ENCODE data around the gene GZF1. TPM values are rescaled to one million over a fixed set of nuclear protein-coding genes. Genes with fewer than 3 reads are reported as not detected.

Gene GZF1
- total RNA-seq, 6 experiments from 2014 or later: 3.5 to 9.6 (median 6.1) TPM

- Histone ChIP-seq H3K27me3 (no peaks in the 10 kb centered on the region), H3K36me3 (peaks cover 0 to 11% (median 3%) of the 10 kb centered on the region in 4 donors), H3K27ac (peak overlapping the region; percentile 81 to 87 (median 85)), H3K4me3 (peak overlapping the region; percentile 50 to 69 (median 63)), H3K9me3 (no peaks in the 10 kb centered on the region), H3K4me1 (peaks cover 0 to 18% (median 8%) of the 10 kb centered on the region in 4 donors)
- DNase-seq (peak; percentile 99 to 100 (median 99)), ATAC-seq (peak; percentile 75 to 85 (median 78))
- TF ChIP-seq POLR2A (IDR thresholded peaks at IDR 0.05): peak; percentile 64
- TF ChIP-seq, protein P1, sequence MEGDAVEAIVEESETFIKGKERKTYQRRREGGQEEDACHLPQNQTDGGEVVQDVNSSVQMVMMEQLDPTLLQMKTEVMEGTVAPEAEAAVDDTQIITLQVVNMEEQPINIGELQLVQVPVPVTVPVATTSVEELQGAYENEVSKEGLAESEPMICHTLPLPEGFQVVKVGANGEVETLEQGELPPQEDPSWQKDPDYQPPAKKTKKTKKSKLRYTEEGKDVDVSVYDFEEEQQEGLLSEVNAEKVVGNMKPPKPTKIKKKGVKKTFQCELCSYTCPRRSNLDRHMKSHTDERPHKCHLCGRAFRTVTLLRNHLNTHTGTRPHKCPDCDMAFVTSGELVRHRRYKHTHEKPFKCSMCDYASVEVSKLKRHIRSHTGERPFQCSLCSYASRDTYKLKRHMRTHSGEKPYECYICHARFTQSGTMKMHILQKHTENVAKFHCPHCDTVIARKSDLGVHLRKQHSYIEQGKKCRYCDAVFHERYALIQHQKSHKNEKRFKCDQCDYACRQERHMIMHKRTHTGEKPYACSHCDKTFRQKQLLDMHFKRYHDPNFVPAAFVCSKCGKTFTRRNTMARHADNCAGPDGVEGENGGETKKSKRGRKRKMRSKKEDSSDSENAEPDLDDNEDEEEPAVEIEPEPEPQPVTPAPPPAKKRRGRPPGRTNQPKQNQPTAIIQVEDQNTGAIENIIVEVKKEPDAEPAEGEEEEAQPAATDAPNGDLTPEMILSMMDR (IDR thresholded peaks at IDR 0.05): no peak
- WGBS (ENCODE audit: insufficient coverage, low coverage, low lambda C conversion rate, missing lambda C conversion rate): 0% methylated on average over 19 of the region's 71 CpGs
- intact Hi-C loops (cut with DNase I): no loop called here
These were observed 4.0 kb upstream of the GZF1 start for GRCh38 chr20:23357767-23358562.

DNA sequence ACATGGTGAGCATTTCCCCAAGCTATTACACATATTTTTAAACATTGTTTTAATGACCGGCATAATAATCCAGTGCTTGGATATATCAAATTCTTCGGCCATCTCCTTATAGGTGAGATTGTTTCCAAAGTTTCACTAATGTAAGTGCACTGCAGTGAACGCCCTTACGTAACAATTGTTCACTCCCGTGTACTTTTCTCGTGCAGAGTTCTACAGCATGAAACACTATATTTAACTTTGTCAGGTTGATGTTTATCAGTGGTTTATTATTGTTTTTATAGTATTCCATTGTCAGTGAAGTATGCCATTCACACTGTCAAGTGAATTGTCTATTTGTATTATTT, 3.4 kb upstream of the GZF1 start:
- peak overlapping the region; percentile 50 to 69 (median 63) for H3K4me3 ChIP-seq
- H3K9me3 ChIP-seq: no peaks in the 10 kb centered on the region
- peaks cover 0 to 23% (median 11%) of the 10 kb centered on the region in 4 donors for H3K4me1 ChIP-seq
- intact Hi-C loops (cut with DNase I): no loop called here
- no peak for ATAC-seq
- no peak for DNase-seq
- TF ChIP-seq, protein P1 (IDR thresholded peaks at IDR 0.05): no peak
- no peak for TF ChIP-seq POLR2A (IDR thresholded peaks at IDR 0.05)
- no peaks in the 10 kb centered on the region for H3K27me3 ChIP-seq
- peaks cover 0 to 11% (median 3%) of the 10 kb centered on the region in 4 donors for H3K36me3 ChIP-seq
- WGBS (ENCODE audit: insufficient coverage, low coverage, low lambda C conversion rate, missing lambda C conversion rate): 7% methylated on average over 6 of the region's 6 CpGs
- H3K27ac ChIP-seq: peak overlapping the region; percentile 81 to 87 (median 85)

DNA sequence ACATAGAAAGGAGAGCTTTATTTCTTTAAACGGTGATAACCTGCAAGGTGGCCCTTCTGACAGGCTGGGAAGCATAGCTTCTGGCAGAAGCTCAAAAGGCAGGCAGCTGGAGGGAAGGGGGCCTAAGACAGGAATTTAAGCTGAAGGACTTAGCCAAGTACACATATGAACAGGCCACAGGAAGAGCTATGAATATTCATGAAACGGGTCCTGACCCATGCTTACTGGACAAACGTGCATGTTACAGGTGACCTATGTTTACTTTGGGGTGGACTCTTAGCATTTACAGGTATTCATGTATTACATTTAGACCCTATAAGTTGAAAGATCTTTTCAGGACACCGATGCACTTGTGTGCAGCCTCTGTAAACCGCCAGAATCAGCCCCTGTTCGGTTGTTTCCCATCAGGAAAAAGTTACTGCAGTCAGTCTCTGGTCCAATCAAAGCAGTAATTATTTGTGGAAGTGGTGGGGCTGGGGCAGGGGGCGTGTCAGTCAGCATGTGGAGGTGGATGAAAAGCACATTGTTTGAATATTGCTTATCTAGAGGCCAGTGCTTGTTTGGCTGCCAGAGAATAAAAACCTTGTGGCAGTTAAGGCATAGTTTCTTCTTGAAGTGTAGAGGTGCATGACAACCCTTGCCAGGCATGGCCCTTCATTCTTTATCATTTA, 2.9 kb upstream of the GZF1 start:
- Histone ChIP-seq H3K4me1 (peaks cover 0 to 23% (median 11%) of the 10 kb centered on the region in 4 donors), H3K27ac (peak overlapping the region; percentile 81 to 87 (median 85)), H3K27me3 (no peaks in the 10 kb centered on the region), H3K9me3 (no peaks in the 10 kb centered on the region), H3K36me3 (peaks cover 0 to 7% (median 2%) of the 10 kb centered on the region in 4 donors), H3K4me3 (peak overlapping the region in 1 of 3 donors; percentile 69)
- no peak for ATAC-seq
- TF ChIP-seq, protein P1 (IDR thresholded peaks at IDR 0.05): no peak
- 28% methylated on average over 6 of the region's 7 CpGs for WGBS (ENCODE audit: insufficient coverage, low coverage, low lambda C conversion rate, missing lambda C conversion rate)
- intact Hi-C loops (cut with DNase I): no loop called here
- DNase-seq: no peak

DNA sequence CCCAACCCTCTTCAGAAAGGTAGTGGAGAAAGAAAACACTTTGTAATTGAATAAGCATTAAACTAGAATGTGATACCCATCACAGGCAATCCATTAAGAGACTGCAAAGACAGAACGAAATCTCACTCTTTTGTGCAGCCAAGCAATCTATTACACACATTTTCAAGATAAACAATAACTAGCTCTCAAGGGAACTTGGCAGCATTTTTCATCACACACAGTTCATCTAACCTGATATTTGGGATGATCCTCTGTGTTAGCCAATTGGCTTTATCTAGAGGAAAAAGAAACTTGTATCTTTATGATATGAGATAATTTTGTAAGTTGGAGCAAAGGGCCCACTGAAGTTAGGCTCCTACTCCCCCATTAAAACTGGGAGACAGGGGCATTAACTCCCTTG, 1.5 kb upstream of the GZF1 start:
- no peak for TF ChIP-seq POLR2A (IDR thresholded peaks at IDR 0.05)
- TF ChIP-seq, protein P1 (IDR thresholded peaks at IDR 0.05): no peak
- WGBS (ENCODE audit: insufficient coverage, low coverage, low lambda C conversion rate, missing lambda C conversion rate): 46% methylated on average over 1 of the region's 1 CpG

More for the DNA sequence above, 1.5 kb upstream of the GZF1 start:
- Histone ChIP-seq H3K4me3 (no peak overlapping the region), H3K27me3 (no peaks in the 10 kb centered on the region), H3K36me3 (peaks cover 0 to 7% (median 2%) of the 10 kb centered on the region in 4 donors), H3K9me3 (no peaks in the 10 kb centered on the region), H3K4me1 (peaks cover 0 to 23% (median 11%) of the 10 kb centered on the region in 4 donors), H3K27ac (peak overlapping the region; percentile 99 to 100 (median 100))
- no peak for ATAC-seq
- intact Hi-C loops (cut with DNase I): no loop called here
- no peak for DNase-seq

Data from right lobe of liver (tissue), 6 donors.